Type B pancreatic cell (in vitro differentiated cells): ENCODE data around the gene NFE2L2. TPM values are rescaled to one million over a fixed set of nuclear protein-coding genes. Genes with fewer than 3 reads are reported as not detected.

ENCODE experiments used
- DNase-seq: peaks from one replicate; pipeline ENCODE4 v3.0.0; 2021; ENCODE audit warnings: mixed read lengths; ENCODE audit not compliant: unreplicated experiment; ENCODE audit errors: extremely low spot score
- H3K27ac Mint-ChIP-seq: 2 replicates; pipeline ENCODE4 v1.8.0; 2021; ENCODE audit warnings: mild to moderate bottlenecking, mixed read lengths
- H3K27me3 Mint-ChIP-seq: 2 replicates; pipeline ENCODE4 v1.8.0; 2021; ENCODE audit warnings: mixed read lengths
- H3K36me3 Mint-ChIP-seq: 2 replicates; pipeline ENCODE4 v1.8.0; 2021; ENCODE audit warnings: mixed read lengths
- H3K4me1 Mint-ChIP-seq: one replicate; pipeline ENCODE4 v1.8.0; 2021; ENCODE audit warnings: mixed read lengths; ENCODE audit not compliant: unreplicated experiment
- H3K4me3 Mint-ChIP-seq: 2 replicates; pipeline ENCODE4 v1.8.0; 2021; ENCODE audit warnings: mild to moderate bottlenecking, mixed read lengths
- H3K9me3 Mint-ChIP-seq: 2 replicates; pipeline ENCODE4 v1.8.0; 2021; ENCODE audit warnings: mixed read lengths
- total RNA-seq: library from RNA; stranded (reverse); gene quantifications from 2 replicates; pipeline ENCODE4 v1.2.1, GENCODE V29; 2021; ENCODE audit warnings: low replicate concordance
- TF ChIP-seq, protein P1 (sequence below): fragments of 200-600 bp; sonication (generic); conservative IDR thresholded peaks from 2 replicates; pipeline ENCODE4 v1.5.0; 2021; ENCODE audit warnings: antibody characterized with exemption, mild to moderate bottlenecking

Gene NFE2L2
- total RNA-seq, 1 donor from 2014 or later = 74.7 TPM

DNA sequence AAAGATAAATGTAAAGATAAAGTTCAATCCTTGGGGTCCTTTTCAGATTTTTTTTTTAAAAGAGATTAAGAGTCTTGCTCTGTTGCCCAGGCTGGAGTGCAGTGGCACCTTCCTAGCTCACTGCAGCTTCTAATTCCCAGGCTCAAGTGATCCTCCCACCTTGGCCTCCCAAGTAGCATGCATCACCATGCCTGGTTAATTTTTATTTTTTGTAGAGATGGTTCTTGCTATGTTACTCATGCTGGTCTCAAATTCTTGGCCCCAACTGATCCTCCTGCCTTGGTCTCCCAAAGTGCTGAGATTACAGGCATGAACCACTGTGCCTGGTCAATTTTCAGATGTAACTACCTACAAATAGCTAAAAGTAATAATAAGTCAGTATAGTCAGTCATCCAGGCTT, 21.1 kb downstream of the NFE2L2 start:
- DNase-seq = no peak
- TF ChIP-seq, protein P1, sequence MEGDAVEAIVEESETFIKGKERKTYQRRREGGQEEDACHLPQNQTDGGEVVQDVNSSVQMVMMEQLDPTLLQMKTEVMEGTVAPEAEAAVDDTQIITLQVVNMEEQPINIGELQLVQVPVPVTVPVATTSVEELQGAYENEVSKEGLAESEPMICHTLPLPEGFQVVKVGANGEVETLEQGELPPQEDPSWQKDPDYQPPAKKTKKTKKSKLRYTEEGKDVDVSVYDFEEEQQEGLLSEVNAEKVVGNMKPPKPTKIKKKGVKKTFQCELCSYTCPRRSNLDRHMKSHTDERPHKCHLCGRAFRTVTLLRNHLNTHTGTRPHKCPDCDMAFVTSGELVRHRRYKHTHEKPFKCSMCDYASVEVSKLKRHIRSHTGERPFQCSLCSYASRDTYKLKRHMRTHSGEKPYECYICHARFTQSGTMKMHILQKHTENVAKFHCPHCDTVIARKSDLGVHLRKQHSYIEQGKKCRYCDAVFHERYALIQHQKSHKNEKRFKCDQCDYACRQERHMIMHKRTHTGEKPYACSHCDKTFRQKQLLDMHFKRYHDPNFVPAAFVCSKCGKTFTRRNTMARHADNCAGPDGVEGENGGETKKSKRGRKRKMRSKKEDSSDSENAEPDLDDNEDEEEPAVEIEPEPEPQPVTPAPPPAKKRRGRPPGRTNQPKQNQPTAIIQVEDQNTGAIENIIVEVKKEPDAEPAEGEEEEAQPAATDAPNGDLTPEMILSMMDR = no peak
- H3K27ac Mint-ChIP-seq = peak overlapping the region; percentile 97
- no peaks in the 10 kb centered on the region for H3K9me3 Mint-ChIP-seq
- peak overlapping the region; percentile 23 for H3K4me3 Mint-ChIP-seq
- peaks cover 53% of the 10 kb centered on the region for H3K4me1 Mint-ChIP-seq
- peaks cover 7% of the 10 kb centered on the region for H3K36me3 Mint-ChIP-seq
- no peaks in the 10 kb centered on the region for H3K27me3 Mint-ChIP-seq

DNA sequence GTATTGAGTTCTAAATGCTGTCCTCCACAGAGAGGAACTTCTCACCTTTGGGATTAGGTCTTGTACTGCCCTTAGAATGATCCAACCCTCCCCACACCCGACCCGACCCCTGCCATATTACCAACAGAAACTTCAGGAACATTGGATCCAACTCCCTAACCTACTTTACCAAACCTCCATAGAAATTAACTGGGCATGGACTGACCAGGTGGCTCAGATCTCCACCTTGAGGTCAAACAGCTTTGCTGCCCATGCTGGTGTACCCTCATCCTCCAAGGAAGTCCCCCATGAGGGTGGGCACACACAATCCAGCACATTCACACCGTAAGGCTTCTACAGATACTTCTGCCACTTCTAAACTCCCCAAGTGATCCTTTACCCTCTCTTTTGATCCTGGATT, 21.5 kb downstream of the NFE2L2 start:
- TF ChIP-seq, protein P1 = no peak
- peak overlapping the region; percentile 57 for H3K4me3 Mint-ChIP-seq
- peak overlapping the region; percentile 97 for H3K27ac Mint-ChIP-seq
- no peak for DNase-seq
- peaks cover 6% of the 10 kb centered on the region for H3K36me3 Mint-ChIP-seq
- no peaks in the 10 kb centered on the region for H3K27me3 Mint-ChIP-seq
- peaks cover 57% of the 10 kb centered on the region for H3K4me1 Mint-ChIP-seq
- H3K9me3 Mint-ChIP-seq = no peaks in the 10 kb centered on the region

DNA sequence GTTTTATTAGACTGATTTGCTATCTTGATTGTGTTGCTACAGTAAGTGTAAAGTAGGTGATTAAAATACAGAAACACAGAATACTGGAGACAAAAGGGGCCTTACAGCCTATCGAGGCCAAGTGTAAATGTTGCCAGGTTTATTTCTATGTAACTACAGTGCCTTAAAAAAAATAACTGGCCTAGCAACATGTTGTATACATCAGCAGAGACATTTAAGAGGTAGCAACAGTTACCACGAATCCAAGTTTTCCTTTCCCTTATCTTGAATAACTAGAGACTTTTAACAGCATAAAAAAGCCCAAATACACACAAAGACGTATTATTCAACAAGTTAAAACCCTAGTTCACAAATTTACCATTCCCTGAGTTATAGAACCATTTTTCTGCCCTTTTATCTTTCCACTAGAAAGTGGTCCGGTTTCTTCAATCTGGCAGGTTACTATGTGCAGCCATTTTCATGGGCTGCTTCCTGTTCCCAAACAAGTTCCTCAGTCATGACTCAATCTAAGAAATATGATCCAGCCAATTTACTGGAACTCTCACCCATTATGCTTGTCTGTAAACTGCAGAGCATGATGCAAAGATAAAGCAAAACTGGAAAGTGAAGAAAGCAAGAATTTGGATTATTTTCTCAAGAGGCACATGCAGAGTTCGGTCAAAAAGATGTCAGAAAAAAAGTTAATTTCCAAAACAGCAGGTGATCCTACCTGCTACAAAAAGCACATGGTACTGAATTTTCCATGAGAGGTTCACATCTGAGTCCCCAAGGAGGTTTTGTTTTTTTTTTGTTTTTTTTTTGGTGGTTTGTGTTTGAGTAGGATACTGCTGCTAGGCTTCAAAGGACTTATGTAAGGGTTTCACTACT, 22.2 kb downstream of the NFE2L2 start:
- Mint-ChIP-seq H3K9me3 (no peaks in the 10 kb centered on the region), H3K4me3 (peak overlapping the region; percentile 57), H3K4me1 (peaks cover 60% of the 10 kb centered on the region), H3K27ac (peak overlapping the region; percentile 97), H3K36me3 (peaks cover 6% of the 10 kb centered on the region), H3K27me3 (no peaks in the 10 kb centered on the region)
- DNase-seq = no peak
- TF ChIP-seq, protein P1 = no peak

DNA sequence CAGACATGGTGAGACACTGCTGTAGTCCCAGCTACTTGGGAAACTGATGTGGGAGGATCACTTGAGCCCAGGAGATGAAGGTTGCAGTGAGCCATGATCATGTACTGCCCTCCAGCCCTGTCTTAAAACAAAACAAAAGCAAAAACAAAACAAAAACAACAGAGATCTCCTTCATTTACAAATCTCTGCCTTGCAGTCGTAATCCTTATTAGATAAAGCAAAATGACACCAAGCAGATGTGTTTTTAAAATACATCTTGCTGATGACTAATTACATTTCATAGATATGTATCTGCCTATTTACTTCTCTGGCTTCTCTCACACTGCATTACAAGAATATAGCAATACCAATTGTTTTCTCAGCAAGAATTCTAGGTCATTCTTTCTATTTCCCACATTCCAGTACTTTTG, 22.8 kb downstream of the NFE2L2 start:
- no peaks in the 10 kb centered on the region for H3K9me3 Mint-ChIP-seq
- H3K4me1 Mint-ChIP-seq = peaks cover 60% of the 10 kb centered on the region
- TF ChIP-seq, protein P1 = no peak
- no peak for DNase-seq
- H3K27me3 Mint-ChIP-seq = no peaks in the 10 kb centered on the region
- H3K27ac Mint-ChIP-seq = peak overlapping the region; percentile 97
- peaks cover 6% of the 10 kb centered on the region for H3K36me3 Mint-ChIP-seq
- H3K4me3 Mint-ChIP-seq = peak overlapping the region; percentile 57

DNA sequence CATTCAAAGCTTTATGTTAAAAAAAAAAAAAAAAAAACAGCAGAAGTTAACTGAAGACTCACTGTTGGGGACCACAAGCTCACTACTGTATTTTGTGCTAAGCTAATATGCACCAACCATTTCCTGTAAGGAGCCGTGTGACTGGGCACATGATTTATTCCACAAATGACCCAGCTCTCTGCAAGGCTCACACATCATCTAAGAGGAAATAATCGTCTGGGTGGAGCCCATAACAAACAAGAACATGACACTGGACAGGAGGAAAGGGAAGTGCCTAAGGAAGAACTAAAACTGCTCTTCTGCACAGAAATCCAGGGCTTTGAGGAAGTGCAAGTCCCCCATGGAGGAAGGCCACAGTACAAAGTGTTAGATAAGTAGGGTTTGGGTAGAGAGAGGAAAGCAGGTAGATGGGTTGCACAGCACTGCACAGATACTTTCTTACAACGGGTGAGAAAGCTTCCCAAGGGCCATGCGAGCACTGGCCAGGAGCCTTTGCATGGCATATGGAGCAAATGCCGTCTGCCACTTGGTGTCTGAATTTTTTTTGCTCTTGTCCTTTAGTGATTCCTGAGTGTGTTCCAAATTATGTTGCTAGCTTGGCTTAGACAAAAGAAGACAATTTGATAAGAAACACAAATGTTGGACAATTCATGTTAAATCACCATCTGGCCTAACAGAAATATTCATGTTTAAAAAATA, 24.4 kb downstream of the NFE2L2 start:
- DNase-seq = no peak
- Mint-ChIP-seq H3K27ac (peak overlapping the region; percentile 97), H3K4me3 (peak overlapping the region; percentile 69), H3K36me3 (peaks cover 10% of the 10 kb centered on the region), H3K4me1 (peaks cover 56% of the 10 kb centered on the region), H3K27me3 (no peaks in the 10 kb centered on the region), H3K9me3 (no peaks in the 10 kb centered on the region)
- TF ChIP-seq, protein P1 = no peak
